GM21723 (cell line): ENCODE data around the gene MBL2.

ENCODE experiments used
- ATAC-seq: cut with Tn5 transposase; IDR thresholded peaks from one replicate; pipeline ENCODE4 v1.9.1; 2021; ENCODE audit warnings: mild to moderate bottlenecking, moderate library complexity; ENCODE audit not compliant: unreplicated experiment

Gene MBL2

GRCh38 chr10:52740913-52741675 is 31.5 kb downstream of the MBL2 start:
- ATAC-seq, result peak; percentile 75

- no peak for ATAC-seq
Measured at GRCh38 chr10:52740155-52740549, 32.4 kb downstream of the MBL2 start.

GRCh38 chr10:52739380-52740154 is 33.0 kb downstream of the MBL2 start:
- no peak for ATAC-seq

GRCh38 chr10:52738951-52739350 is 33.6 kb downstream of the MBL2 start:
- ATAC-seq, result no peak

GRCh38 chr10:52729271-52730104 is 43.1 kb downstream of the MBL2 start:
- peak; percentile 60 for ATAC-seq

- no peak for ATAC-seq
Measured at GRCh38 chr10:52720018-52720417, 52.6 kb downstream of the MBL2 start.
